Body of pancreas (tissue), 4 donors: Measurements from ENCODE around the gene BCL7C. TPM values are rescaled to one million over a fixed set of nuclear protein-coding genes. Genes with fewer than 3 reads are reported as not detected.

ENCODE experiments used
- ATAC-seq: fragments of 150-250 bp; one replicate; pipeline ENCODE4 v1.9.1; 2016
- DNase-seq, 4 donors: peaks; one replicate each; pipeline ENCODE4 v3.0.0-alpha.2; 2019
- H3K27ac ChIP-seq, 4 donors: fragments of 200-600 bp; sonication (generic); 1 replicate in 3 of 4; 2 replicates in 1 of 4; pipeline versions ENCODE4 v1.5.1 to v1.6.1; 2016 to 2019; ENCODE audit warnings: mild to moderate bottlenecking in 1 of 4, mixed read lengths in 1 of 4, moderate library complexity in 1 of 4
- H3K27me3 ChIP-seq, 2 donors: fragments of 200-600 bp; sonication (generic); one replicate each; pipeline ENCODE4 v1.6.0; 2016; ENCODE audit warnings: mild to moderate bottlenecking in 1 of 2
- H3K36me3 ChIP-seq, 2 donors: fragments of 200-600 bp; sonication (generic); replicated peaks in 1 of 2; 2 replicates each; pipeline ENCODE4 v1.5.1; 2016; ENCODE audit warnings: low read depth in 2 of 2; ENCODE audit not compliant: insufficient read depth in 1 of 2
- H3K4me1 ChIP-seq: fragments of 200-600 bp; sonication (generic); one replicate; pipeline ENCODE4 v1.6.0; 2016
- H3K4me3 ChIP-seq, 2 donors: fragments of 200-600 bp; sonication (generic); 1 replicate in 1 of 2; 2 replicates in 1 of 2; pipeline ENCODE4 v1.5.1; 2016 to 2019
- H3K9me3 ChIP-seq, 3 donors: fragments of 200-600 bp; sonication (generic); 1 replicate in 2 of 3; 2 replicates in 1 of 3; pipeline ENCODE4 v1.5.1; 2016
- CTCF ChIP-seq, 7 experiments: fragments of 450-650 bp in 4 of 7; fragments of 200-600 bp in 3 of 7; sonication (generic) in 3 of 7; IDR thresholded peaks; one replicate each; pipeline ENCODE4 v1.5.1; 2016 to 2019; ENCODE audit warnings: antibody characterized with exemption in 7 of 7
- POLR2A ChIP-seq, 3 donors: fragments of 450-650 bp; IDR thresholded peaks; one replicate each; pipeline ENCODE4 v1.6.1; 2016; ENCODE audit warnings: antibody characterized with exemption in 3 of 3, mild to moderate bottlenecking in 2 of 3
- WGBS, 2 donors: methylation state at CpG; one replicate each; pipeline ENCODE4 v1.1.5; 2017; 5-methylcytosine and 5-hydroxymethylcytosine counted together
- intact Hi-C: fragments of 100-400 bp; cut with DNase I; formaldehyde crosslinking; loops from one replicate; pipeline ENCODE4 v1.15.1; 2023
- total RNA-seq, 2 donors: library from RNA; depleted of rRNA; stranded (reverse); fragments of >200 nt; gene quantifications; one replicate each; pipeline ENCODE4 v1.1.0, GENCODE V29; 2016

The BCL7C gene
- total RNA-seq, 2 donors from 2014 or later, result 19.8 to 24.1 TPM

- no peak overlapping the region for H3K27ac ChIP-seq
- H3K4me3 ChIP-seq, result no peak overlapping the region
- H3K9me3 ChIP-seq, result no peaks in the 10 kb centered on the region
- DNase-seq, result no peak
- ATAC-seq, result no peak
- intact Hi-C loops, result no loop called here
- no peaks in the 10 kb centered on the region for H3K27me3 ChIP-seq
- H3K4me1 ChIP-seq, result peaks cover 14% of the 10 kb centered on the region
- TF ChIP-seq CTCF (IDR thresholded peaks at IDR 0.05) (no peak), POLR2A (IDR thresholded peaks at IDR 0.05) (no peak)
- H3K36me3 ChIP-seq, result peaks cover 0 to 4% of the 10 kb centered on the region in 2 donors
- WGBS, 2 donors, result 92% methylated on average over 9 to 11 of the region's 11 CpGs
These were observed 34.5 kb upstream of the BCL7C start for GRCh38 chr16:30928390-30928789.

- Histone ChIP-seq H3K4me3 (no peak overlapping the region), H3K9me3 (no peaks in the 10 kb centered on the region), H3K36me3 (peaks cover 0 to 4% of the 10 kb centered on the region in 2 donors), H3K4me1 (peaks cover 14% of the 10 kb centered on the region), H3K27me3 (no peaks in the 10 kb centered on the region), H3K27ac (no peak overlapping the region)
- DNase-seq (peak; percentile 49 to 71 (median 58)), ATAC-seq (no peak)
- intact Hi-C loops, result no loop called here
- TF ChIP-seq CTCF (IDR thresholded peaks at IDR 0.05), result no peak
- no peak for TF ChIP-seq POLR2A (IDR thresholded peaks at IDR 0.05)
- WGBS, 2 donors, result 53 to 84% methylated on average over 7 to 13 of the region's 15 CpGs
These were observed 34.0 kb upstream of the BCL7C start for GRCh38 chr16:30927789-30928378.

- DNase-seq (no peak), ATAC-seq (no peak)
- Histone ChIP-seq H3K27ac (no peak overlapping the region), H3K9me3 (no peaks in the 10 kb centered on the region), H3K4me3 (no peak overlapping the region), H3K27me3 (no peaks in the 10 kb centered on the region), H3K36me3 (peaks cover 0 to 4% of the 10 kb centered on the region in 2 donors), H3K4me1 (peaks cover 14% of the 10 kb centered on the region)
- WGBS, 2 donors, result 85 to 88% methylated on average over 5 to 20 of the region's 22 CpGs
- intact Hi-C loops, result no loop called here
- TF ChIP-seq CTCF (IDR thresholded peaks at IDR 0.05), result no peak
- TF ChIP-seq POLR2A (IDR thresholded peaks at IDR 0.05), result no peak
These were observed 33.3 kb upstream of the BCL7C start for GRCh38 chr16:30926937-30927788.

- intact Hi-C loops, result no loop called here
- Histone ChIP-seq H3K36me3 (peaks cover 0 to 2% of the 10 kb centered on the region in 2 donors), H3K9me3 (no peaks in the 10 kb centered on the region), H3K27ac (no peak overlapping the region), H3K4me3 (no peak overlapping the region), H3K4me1 (peaks cover 18% of the 10 kb centered on the region), H3K27me3 (no peaks in the 10 kb centered on the region)
- ATAC-seq (no peak), DNase-seq (no peak)
- TF ChIP-seq POLR2A (IDR thresholded peaks at IDR 0.05) (no peak), CTCF (IDR thresholded peaks at IDR 0.05) (no peak)
- 68 to 74% methylated on average over 10 of the region's 10 CpGs for WGBS, 2 donors
These were observed 32.3 kb upstream of the BCL7C start for GRCh38 chr16:30925995-30926811.
